Upper lobe of left lung (tissue), 4 donors: ENCODE data around the gene LMOD2.

Source experiments
- POLR2A ChIP-seq, 4 donors: fragments of 450-650 bp; IDR thresholded peaks; one replicate each; pipeline ENCODE4 v1.5.1; 2016 to 2017; ENCODE audit warnings: antibody characterized with exemption in 4 of 4, mild to moderate bottlenecking in 2 of 4
- POLR2AphosphoS5 ChIP-seq, 2 donors: sonication (generic); formaldehyde crosslinking; IDR thresholded peaks; one replicate each; pipeline ENCODE4 v1.5.1; 2017; ENCODE audit warnings: antibody characterized with exemption in 2 of 2
- TF ChIP-seq, protein P1 (sequence below), 6 experiments: fragments of 450-650 bp in 4 of 6; fragments of 200-600 bp in 2 of 6; sonication (generic) in 2 of 6; IDR thresholded peaks; one replicate each; pipeline ENCODE4 v1.5.1; 2016 to 2019; ENCODE audit warnings: antibody characterized with exemption in 6 of 6

DNA sequence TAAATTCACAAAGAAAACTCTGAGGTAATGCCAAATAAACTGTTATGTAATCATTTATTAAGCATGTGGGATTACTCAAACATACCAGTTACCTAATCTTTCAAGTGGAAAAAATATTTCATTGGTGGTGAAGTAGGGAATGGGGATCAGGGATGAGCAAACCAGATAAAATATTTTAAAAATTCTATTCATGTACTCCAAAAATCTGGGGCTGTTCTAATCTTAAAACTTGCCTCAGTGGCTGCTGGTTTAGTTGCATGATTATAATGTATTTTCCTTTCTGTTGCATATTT, 19.5 kb downstream of the LMOD2 start:
- TF ChIP-seq, protein P1, sequence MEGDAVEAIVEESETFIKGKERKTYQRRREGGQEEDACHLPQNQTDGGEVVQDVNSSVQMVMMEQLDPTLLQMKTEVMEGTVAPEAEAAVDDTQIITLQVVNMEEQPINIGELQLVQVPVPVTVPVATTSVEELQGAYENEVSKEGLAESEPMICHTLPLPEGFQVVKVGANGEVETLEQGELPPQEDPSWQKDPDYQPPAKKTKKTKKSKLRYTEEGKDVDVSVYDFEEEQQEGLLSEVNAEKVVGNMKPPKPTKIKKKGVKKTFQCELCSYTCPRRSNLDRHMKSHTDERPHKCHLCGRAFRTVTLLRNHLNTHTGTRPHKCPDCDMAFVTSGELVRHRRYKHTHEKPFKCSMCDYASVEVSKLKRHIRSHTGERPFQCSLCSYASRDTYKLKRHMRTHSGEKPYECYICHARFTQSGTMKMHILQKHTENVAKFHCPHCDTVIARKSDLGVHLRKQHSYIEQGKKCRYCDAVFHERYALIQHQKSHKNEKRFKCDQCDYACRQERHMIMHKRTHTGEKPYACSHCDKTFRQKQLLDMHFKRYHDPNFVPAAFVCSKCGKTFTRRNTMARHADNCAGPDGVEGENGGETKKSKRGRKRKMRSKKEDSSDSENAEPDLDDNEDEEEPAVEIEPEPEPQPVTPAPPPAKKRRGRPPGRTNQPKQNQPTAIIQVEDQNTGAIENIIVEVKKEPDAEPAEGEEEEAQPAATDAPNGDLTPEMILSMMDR (IDR thresholded peaks at IDR 0.05), result no peak
- TF ChIP-seq POLR2A (IDR thresholded peaks at IDR 0.05), result no peak
- no peak for TF ChIP-seq POLR2AphosphoS5 (IDR thresholded peaks at IDR 0.05)
